ENCODE data around the gene STAT4. TPM values are rescaled to one million over a fixed set of nuclear protein-coding genes. Genes with fewer than 3 reads are reported as not detected.

STAT4 gene
- polyA plus RNA-seq, 3 donors from 2014 or later: 80.6 to 143 (median 91.7) TPM

DNA sequence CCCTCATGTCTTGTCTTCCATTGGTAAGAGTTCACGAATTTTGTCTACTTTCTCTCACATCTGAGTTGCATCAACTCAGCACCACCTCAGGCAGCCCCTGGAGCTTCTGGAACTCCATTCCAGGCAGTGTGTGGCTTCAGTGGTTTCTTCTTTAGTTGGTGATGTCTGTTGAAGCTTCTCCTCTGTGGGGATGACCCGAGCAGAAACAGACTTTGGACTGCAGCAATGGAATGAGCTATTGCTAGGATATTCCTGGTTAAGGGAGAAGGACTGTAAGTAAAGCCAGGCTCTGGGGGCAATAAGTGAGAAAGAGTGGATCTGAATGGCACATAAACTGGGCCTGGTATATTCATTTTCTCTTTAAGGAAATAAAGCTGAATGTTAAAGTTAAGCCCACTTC, 32.3 kb upstream of the STAT4 start:
- H3K4me1 Mint-ChIP-seq: peaks cover 0 to 7% of the 10 kb centered on the region in 2 donors
- no peaks in the 10 kb centered on the region for H3K27me3 Mint-ChIP-seq (ENCODE audit: low read depth in 3 of 3)
- H3K4me3 Mint-ChIP-seq: no peak overlapping the region
- DNase-seq: no peak
- H3K27ac Mint-ChIP-seq: no peak overlapping the region
- H3K9me3 Mint-ChIP-seq: no peaks in the 10 kb centered on the region
- H3K36me3 Mint-ChIP-seq: peaks cover 3 to 6% (median 4%) of the 10 kb centered on the region in 3 donors

DNA sequence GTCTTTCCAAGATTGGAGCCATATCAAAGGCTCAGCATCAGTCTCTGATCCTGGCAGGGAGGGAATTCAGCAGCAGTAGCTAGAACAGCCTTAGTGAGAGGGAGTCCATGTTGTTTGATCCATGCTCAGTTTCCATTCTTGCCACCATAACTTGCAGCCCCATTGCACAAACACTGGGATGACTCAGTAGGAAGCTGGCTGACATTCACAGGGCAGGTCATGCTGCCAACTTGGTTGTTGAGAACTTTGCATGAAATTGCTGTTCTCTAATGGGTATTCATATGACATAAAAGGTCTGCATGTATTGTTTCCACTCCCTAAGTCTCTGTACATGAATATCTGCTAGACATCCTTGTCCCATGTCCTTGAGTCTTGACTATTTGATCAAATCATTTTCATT, 29.9 kb upstream of the STAT4 start:
- Mint-ChIP-seq H3K9me3 (no peaks in the 10 kb centered on the region), H3K4me3 (no peak overlapping the region), H3K4me1 (peaks cover 5 to 16% of the 10 kb centered on the region in 2 donors), H3K36me3 (peaks cover 3 to 6% (median 4%) of the 10 kb centered on the region in 3 donors), H3K27me3 (ENCODE audit: low read depth in 3 of 3) (no peaks in the 10 kb centered on the region), H3K27ac (no peak overlapping the region)
- no peak for DNase-seq

DNA sequence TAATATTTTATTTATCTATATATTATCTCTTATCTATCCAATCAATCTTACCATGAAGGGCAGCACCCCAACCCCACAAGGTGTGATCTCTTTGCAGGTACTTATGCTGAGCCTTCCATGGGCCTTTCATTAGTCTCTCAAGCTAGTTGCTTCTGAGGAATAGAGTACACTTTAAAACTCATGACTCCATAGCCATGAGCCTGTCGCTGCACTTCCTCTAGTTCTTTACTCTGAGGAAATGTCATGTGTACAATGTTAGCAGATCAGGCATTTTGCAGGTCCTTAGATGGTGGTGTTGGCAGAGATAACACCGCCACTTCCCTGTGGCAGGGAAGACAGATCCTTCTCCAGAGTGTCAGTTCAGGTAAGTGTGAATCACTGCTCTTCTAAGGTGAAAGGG, 29.5 kb upstream of the STAT4 start:
- Mint-ChIP-seq H3K27ac (no peak overlapping the region), H3K9me3 (no peaks in the 10 kb centered on the region), H3K4me3 (no peak overlapping the region)

DNA sequence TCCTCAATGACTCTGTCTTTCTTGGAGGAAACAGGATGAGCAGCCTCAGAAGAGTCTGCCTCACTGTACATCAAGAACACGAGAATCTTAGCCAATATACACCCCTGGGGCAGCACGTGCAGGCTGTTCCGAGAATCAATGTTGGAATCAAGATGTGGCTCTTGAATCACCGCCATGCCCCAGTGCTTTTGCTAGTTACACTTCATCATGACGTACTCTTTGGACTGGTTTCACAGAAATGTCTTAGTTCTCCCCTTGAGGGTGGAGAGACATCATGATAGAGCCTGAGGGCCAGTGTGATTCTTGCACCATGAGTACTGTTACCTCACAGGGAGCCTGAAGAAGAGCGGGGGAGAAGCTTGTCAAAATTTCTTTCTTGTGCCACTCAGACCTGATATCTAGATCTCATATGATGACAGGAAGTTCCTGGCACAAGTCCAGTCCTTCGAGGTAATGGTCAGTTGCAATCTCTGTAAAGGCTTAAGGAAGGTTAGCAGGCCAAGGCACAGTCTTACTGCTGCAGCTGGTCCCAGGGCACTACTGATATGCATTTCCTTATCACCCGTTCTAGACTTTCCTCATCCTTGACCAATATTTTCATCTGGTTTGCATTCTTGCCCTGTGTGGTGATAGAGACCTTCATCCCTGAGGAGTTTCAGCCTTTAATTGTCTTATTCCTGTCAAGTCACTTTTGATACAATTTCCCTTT, 28.2 kb upstream of the STAT4 start:
- Mint-ChIP-seq H3K27me3 (ENCODE audit: low read depth in 3 of 3) (no peaks in the 10 kb centered on the region), H3K4me3 (no peak overlapping the region), H3K36me3 (peaks cover 3 to 6% (median 4%) of the 10 kb centered on the region in 3 donors), H3K4me1 (peaks cover 8 to 21% of the 10 kb centered on the region in 2 donors), H3K27ac (no peak overlapping the region), H3K9me3 (no peaks in the 10 kb centered on the region)
- DNase-seq: no peak

More for the DNA sequence above, 29.5 kb upstream of the STAT4 start:
- Mint-ChIP-seq H3K36me3 (peaks cover 3 to 6% (median 4%) of the 10 kb centered on the region in 3 donors), H3K27me3 (ENCODE audit: low read depth in 3 of 3) (no peaks in the 10 kb centered on the region), H3K4me1 (peaks cover 8 to 21% of the 10 kb centered on the region in 2 donors)
- DNase-seq: no peak

DNA sequence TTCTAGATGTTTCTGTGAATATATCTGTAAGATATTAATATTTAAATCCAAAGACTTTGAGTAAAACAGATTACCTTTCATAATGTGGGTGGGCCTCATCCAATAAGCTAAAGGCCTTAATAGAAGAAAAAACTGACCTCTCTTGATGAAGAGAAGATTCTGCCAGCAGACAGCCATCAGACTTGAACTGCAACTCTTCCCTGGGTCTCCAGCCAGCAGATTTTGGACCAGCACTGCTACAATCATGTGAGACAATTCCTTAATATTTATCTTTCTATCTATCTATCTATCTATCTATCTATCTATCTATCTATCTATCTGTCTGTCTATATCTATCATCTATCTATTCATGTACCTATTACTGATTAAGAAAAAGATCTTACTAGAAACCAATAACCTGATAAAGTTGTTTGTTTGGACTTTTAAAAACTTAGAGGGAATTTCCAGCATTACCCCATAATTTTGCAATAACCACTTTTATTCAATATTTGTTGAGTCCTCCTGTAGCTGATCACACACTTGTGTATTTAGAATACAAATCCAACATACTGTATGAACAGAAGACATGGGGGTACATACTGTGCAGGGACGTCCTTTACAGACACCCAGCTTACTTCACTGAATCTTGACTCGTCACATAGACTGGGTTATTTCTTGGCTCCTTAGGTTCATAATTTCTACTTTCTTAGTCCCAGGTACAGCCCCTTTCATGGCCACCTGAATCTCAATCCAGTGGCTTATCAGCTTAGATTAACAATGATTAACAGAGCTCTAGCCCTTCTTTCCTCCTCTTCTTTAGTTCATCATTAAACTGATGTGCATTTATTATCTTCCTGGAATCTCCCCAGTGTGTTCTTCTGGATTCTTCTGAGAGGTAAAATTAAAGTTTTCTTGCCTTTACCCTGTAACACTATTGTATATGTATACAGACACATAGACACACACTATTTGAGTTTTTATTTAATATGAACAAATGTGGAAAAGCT, 27.2 kb upstream of the STAT4 start:
- Mint-ChIP-seq H3K36me3 (peaks cover 3 to 4% (median 4%) of the 10 kb centered on the region in 3 donors), H3K27me3 (ENCODE audit: low read depth in 3 of 3) (peaks cover 0 to under 1% (median 0%) of the 10 kb centered on the region in 3 donors), H3K4me1 (peaks cover 8 to 21% of the 10 kb centered on the region in 2 donors), H3K9me3 (no peaks in the 10 kb centered on the region), H3K4me3 (no peak overlapping the region), H3K27ac (no peak overlapping the region)
- no peak for DNase-seq

DNA sequence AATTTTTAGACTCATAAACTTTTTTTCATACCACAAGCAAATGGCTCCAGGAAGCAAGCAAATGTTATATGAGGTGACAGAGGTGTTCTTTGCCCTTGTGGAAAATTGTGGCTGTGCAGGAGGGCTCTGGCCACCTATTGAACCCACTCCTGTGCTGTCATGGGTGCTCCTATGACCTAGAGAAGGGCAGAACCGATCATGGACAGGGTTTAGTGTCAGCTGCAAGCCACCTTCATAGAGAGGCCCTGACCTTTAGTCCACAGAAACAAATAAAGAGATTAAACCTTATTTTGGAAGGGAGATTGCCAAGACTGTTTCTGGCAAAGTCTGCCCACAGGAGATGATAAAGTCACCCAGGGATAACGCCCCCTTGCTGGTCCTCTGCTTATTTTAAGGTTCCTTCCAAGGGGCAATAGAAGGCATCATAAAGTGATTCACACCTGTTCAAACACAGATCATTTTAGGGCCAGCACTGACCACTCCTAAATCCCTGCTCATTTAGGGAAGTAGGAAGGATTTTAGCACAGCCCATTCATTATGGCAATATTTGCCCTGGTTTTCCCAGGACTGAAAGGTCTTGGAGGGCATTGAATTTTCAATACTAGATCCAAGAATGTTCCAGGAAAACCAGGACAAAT, 26.1 kb upstream of the STAT4 start:
- peaks cover 0 to 4% (median 0%) of the 10 kb centered on the region in 3 donors for H3K36me3 Mint-ChIP-seq
- DNase-seq: no peak
- H3K4me1 Mint-ChIP-seq: peaks cover 10 to 27% of the 10 kb centered on the region in 2 donors
- peak overlapping the region in 2 of 6 donors; percentile 25 to 52 for H3K27ac Mint-ChIP-seq
- H3K9me3 Mint-ChIP-seq: no peaks in the 10 kb centered on the region
- H3K4me3 Mint-ChIP-seq: no peak overlapping the region
- peaks cover 0 to 4% (median 0%) of the 10 kb centered on the region in 3 donors for H3K27me3 Mint-ChIP-seq (ENCODE audit: low read depth in 3 of 3)

DNA sequence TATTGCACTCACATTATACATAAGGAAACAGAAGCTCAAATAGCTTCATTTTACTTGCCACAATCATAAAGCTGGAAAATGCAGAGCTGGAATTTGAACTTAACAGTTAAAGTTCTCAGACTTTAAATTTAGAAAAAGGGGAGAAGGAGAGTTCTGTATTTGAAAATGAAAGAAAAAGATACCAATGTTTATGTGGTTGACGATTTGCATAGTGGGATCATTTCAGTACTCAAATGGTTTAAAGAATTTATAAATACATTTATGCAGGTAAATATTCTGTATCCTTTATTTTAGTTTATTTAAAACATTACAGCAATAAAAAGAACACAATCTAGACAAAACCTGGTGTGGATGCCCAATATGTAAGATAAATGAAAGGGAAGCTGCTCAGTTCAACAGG, 25.5 kb upstream of the STAT4 start:
- Mint-ChIP-seq H3K36me3 (peaks cover 0 to 4% (median 0%) of the 10 kb centered on the region in 3 donors), H3K4me1 (peaks cover 10 to 27% of the 10 kb centered on the region in 2 donors), H3K4me3 (peak overlapping the region in 1 of 5 donors; percentile 45), H3K27me3 (ENCODE audit: low read depth in 3 of 3) (peaks cover 0 to 4% (median 0%) of the 10 kb centered on the region in 3 donors), H3K9me3 (no peaks in the 10 kb centered on the region), H3K27ac (peak overlapping the region in 2 of 6 donors; percentile 25 to 52)
- no peak for DNase-seq

DNA sequence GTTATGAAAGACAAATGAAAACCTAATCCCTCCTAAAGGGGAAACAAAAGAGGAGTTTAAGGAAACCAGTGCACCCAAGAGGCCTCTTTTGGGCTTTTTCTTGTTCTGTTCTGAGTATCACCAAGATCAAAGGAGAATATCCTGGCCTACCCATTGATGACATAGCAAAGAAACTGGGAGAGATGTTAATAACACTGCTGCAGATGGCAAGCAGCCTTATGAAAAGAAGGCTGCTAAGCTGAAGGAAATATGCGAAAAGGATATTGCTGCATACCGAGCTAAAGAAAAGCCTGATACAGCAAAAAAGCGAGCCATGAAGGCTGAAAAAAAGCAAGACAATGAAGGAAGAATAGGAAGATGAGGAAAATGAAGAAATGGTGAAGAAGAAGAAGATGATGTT, 23.6 kb upstream of the STAT4 start:
- Mint-ChIP-seq H3K9me3 (no peaks in the 10 kb centered on the region), H3K36me3 (no peaks in the 10 kb centered on the region), H3K4me1 (peaks cover 10 to 27% of the 10 kb centered on the region in 2 donors), H3K27ac (no peak overlapping the region), H3K27me3 (ENCODE audit: low read depth in 3 of 3) (peaks cover 0 to 4% (median 0%) of the 10 kb centered on the region in 3 donors), H3K4me3 (no peak overlapping the region)
- no peak for DNase-seq

DNA sequence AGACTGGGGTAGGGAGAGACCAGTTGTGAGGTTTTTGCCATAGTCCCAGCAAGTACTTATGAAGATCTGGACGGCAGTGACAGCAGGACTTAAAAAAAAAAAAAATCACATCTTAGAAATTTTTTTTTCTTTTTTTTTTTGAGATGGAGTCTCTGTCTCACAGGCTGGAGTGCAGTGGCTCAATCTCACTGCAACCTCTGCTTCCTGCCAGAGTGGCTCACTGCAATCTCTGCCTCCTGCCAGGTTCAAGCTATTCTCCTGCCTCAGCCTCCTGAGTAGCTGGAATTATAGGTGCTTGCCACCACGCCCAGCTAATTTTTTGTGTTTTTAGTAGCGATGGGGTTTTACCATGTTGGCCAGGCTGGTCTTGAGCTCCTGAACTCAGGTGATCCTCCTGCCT, 22.4 kb upstream of the STAT4 start:
- DNase-seq: no peak
- peaks cover 0 to 4% (median 0%) of the 10 kb centered on the region in 3 donors for H3K27me3 Mint-ChIP-seq (ENCODE audit: low read depth in 3 of 3)

DNA sequence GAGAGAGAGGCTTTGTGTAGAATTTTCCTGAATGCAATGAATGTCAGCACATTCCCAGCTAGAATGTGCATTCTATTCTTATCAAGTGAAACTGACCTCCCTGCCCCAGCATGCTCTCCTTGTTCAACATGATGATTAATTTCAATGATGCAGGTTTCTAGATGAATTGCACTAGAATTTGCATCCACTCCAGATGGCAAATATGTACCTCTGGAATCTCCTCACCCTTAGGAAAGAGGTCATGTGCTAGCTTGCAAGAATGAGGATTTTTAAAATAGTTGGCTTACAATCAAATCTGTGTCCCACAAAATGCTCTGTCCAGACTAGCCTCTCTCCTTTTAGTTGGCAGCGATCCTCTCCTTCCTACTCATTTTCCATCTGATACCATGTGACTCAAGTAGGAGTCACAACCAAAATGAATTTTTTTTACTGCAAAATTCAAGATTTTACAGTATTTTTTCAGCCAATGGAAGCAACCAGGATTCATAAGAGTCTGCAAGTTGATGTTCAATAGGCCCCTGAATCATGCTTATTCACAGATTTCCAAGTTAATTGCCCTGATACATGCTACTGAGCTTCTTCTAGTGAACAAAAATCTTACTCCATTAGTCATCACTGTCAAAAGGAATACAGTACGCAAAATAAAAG, 21.0 kb upstream of the STAT4 start:
- peaks cover 10 to 22% of the 10 kb centered on the region in 2 donors for H3K4me1 Mint-ChIP-seq
- peaks cover 0 to 4% (median 0%) of the 10 kb centered on the region in 3 donors for H3K27me3 Mint-ChIP-seq (ENCODE audit: low read depth in 3 of 3)
- no peaks in the 10 kb centered on the region for H3K36me3 Mint-ChIP-seq
- no peaks in the 10 kb centered on the region for H3K9me3 Mint-ChIP-seq
- H3K4me3 Mint-ChIP-seq: no peak overlapping the region
- DNase-seq: no peak
- no peak overlapping the region for H3K27ac Mint-ChIP-seq

More for the DNA sequence above, 22.4 kb upstream of the STAT4 start:
- Mint-ChIP-seq H3K36me3 (no peaks in the 10 kb centered on the region), H3K4me3 (no peak overlapping the region), H3K27ac (no peak overlapping the region), H3K9me3 (no peaks in the 10 kb centered on the region), H3K4me1 (peaks cover 10 to 22% of the 10 kb centered on the region in 2 donors)

DNA sequence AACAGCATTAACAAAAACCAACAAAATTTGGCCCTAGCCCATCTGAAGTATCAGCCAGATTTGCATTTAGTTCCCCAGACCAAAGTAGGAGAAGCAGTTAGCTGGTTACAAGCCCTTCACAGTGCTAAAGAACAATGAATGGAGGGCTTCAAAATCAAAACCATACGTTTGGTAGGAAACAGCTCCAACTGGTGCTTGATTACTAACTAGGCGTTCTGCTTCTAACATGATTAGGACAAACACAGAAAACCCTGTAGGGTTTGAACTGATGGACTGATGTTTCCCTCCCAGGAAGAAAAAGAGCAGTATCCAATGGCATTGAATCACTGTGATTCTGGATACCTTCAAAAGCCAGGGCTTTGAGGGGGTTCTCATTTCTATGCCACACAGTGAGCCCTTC, 20.5 kb upstream of the STAT4 start:
- DNase-seq: no peak
- H3K27me3 Mint-ChIP-seq (ENCODE audit: low read depth in 3 of 3): peaks cover 0 to 4% (median 0%) of the 10 kb centered on the region in 3 donors
- H3K27ac Mint-ChIP-seq: no peak overlapping the region
- H3K36me3 Mint-ChIP-seq: no peaks in the 10 kb centered on the region
- peaks cover 6 to 16% of the 10 kb centered on the region in 2 donors for H3K4me1 Mint-ChIP-seq
- H3K9me3 Mint-ChIP-seq: no peaks in the 10 kb centered on the region
- H3K4me3 Mint-ChIP-seq: no peak overlapping the region

DNA sequence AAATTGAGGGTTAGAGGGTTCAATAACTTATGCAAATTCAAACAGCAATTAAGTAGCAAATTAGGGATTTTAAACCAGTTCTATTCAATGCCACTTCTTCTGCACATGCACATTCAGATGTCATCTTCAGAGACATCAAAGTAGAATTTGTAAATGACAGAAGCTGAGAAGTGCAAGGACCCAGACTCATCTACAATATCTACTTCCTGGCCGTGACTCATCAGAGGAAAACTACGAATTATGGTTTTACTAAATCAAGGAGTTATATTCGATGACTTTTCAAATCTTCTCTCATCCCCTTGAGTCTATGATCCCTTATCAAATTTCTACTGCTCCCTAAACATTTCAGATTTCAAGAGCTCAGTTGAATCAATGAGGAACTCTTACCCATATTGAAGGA, 20.0 kb upstream of the STAT4 start:
- Mint-ChIP-seq H3K36me3 (no peaks in the 10 kb centered on the region), H3K27ac (no peak overlapping the region), H3K27me3 (ENCODE audit: low read depth in 3 of 3) (peaks cover 0 to 4% (median 0%) of the 10 kb centered on the region in 3 donors), H3K4me3 (no peak overlapping the region), H3K4me1 (peaks cover 5 to 11% of the 10 kb centered on the region in 2 donors), H3K9me3 (no peaks in the 10 kb centered on the region)
- DNase-seq: no peak

DNA sequence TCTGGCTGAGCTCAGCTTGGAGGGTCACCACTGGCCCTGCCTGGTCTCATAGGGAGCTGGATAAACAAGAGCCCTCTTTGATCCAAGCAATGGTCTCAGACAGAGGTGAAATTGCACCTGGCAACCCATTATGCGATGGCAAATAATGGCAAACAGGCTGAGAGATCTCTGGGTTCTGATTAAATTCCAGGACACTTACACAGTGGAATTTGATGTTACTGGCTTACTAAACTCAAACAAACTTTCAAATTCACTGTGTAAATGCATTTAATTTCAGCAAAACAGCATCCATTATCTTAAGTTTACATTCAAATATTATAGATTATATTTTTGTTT, 19.5 kb upstream of the STAT4 start:
- H3K27me3 Mint-ChIP-seq (ENCODE audit: low read depth in 3 of 3): peaks cover 0 to 4% (median 0%) of the 10 kb centered on the region in 3 donors
- H3K4me1 Mint-ChIP-seq: peaks cover 3 to 9% of the 10 kb centered on the region in 2 donors
- H3K27ac Mint-ChIP-seq: no peak overlapping the region

More for the DNA sequence above, 19.5 kb upstream of the STAT4 start:
- DNase-seq: no peak
- H3K36me3 Mint-ChIP-seq: no peaks in the 10 kb centered on the region
- H3K4me3 Mint-ChIP-seq: no peak overlapping the region
- H3K9me3 Mint-ChIP-seq: no peaks in the 10 kb centered on the region
